ENCODE results near the gene C1orf53. TPM values are rescaled to one million over a fixed set of nuclear protein-coding genes. Genes with fewer than 3 reads are reported as not detected.
"Not testable (repeated sequence)": the region's sequence is repeated elsewhere in the genome, so short reads cannot be mapped to it uniquely, and the experiment has no call there.

Gene C1orf53
- total RNA-seq, 4 donors from 2014 or later = 0.94 TPM; not detected in 3

- ATAC-seq = no peak
- no peak overlapping the region for H3K27ac ChIP-seq
- H3K4me1 ChIP-seq = no peaks in the 10 kb centered on the region
- H3K4me3 ChIP-seq = no peak overlapping the region
- TF ChIP-seq EP300 (IDR thresholded peaks at IDR 0.05) = no peak
- no peak for TF ChIP-seq CTCF (IDR thresholded peaks at IDR 0.05)
- TF ChIP-seq POLR2A (IDR thresholded peaks at IDR 0.05) = no peak
- no peak for TF ChIP-seq POLR2AphosphoS5 (IDR thresholded peaks at IDR 0.05)
- no peaks in the 10 kb centered on the region for H3K9me3 ChIP-seq
- H3K36me3 ChIP-seq = no peaks in the 10 kb centered on the region
- no peaks in the 10 kb centered on the region for H3K27me3 ChIP-seq
Observed at GRCh38 chr1:197862671-197863070, 39.8 kb upstream of the C1orf53 start.

GRCh38 chr1:197865809-197866208, 36.6 kb upstream of the C1orf53 start:
- Histone ChIP-seq H3K36me3 (no peaks in the 10 kb centered on the region), H3K9me3 (no peaks in the 10 kb centered on the region), H3K27ac (no peak overlapping the region), H3K4me3 (no peak overlapping the region), H3K27me3 (no peaks in the 10 kb centered on the region), H3K4me1 (no peaks in the 10 kb centered on the region)
- TF ChIP-seq POLR2AphosphoS5 (IDR thresholded peaks at IDR 0.05) = no peak
- TF ChIP-seq CTCF (IDR thresholded peaks at IDR 0.05) = no peak
- no peak for TF ChIP-seq POLR2A (IDR thresholded peaks at IDR 0.05)
- TF ChIP-seq EP300 (IDR thresholded peaks at IDR 0.05) = no peak
- no peak for ATAC-seq
- 78 to 82% methylated on average over 2 of the region's 2 CpGs for WGBS, 2 donors (ENCODE audit: low coverage in 1 of 2)

- no peaks in the 10 kb centered on the region for H3K36me3 ChIP-seq
- no peaks in the 10 kb centered on the region for H3K4me1 ChIP-seq
- 6 to 14% methylated on average over 5 to 7 of the region's 7 CpGs for WGBS, 2 donors (ENCODE audit: low coverage in 1 of 2)
- H3K9me3 ChIP-seq = no peaks in the 10 kb centered on the region
- ATAC-seq = peak; percentile 43
- H3K4me3 ChIP-seq = no peak overlapping the region
- TF ChIP-seq POLR2AphosphoS5 (IDR thresholded peaks at IDR 0.05) = no peak
- peak; percentile 4 to 59 (median 28) for TF ChIP-seq CTCF (IDR thresholded peaks at IDR 0.05)
- H3K27ac ChIP-seq = no peak overlapping the region
- no peaks in the 10 kb centered on the region for H3K27me3 ChIP-seq
Observed at GRCh38 chr1:197868751-197869489, 33.5 kb upstream of the C1orf53 start.

GRCh38 chr1:197869490-197870077, 32.8 kb upstream of the C1orf53 start:
- Histone ChIP-seq H3K4me1 (no peaks in the 10 kb centered on the region), H3K27ac (no peak overlapping the region), H3K36me3 (no peaks in the 10 kb centered on the region), H3K4me3 (no peak overlapping the region), H3K9me3 (no peaks in the 10 kb centered on the region), H3K27me3 (no peaks in the 10 kb centered on the region)
- 24 to 50% methylated on average over 2 of the region's 2 CpGs for WGBS, 2 donors (ENCODE audit: low coverage in 1 of 2)
- no peak for ATAC-seq
- TF ChIP-seq POLR2AphosphoS5 (IDR thresholded peaks at IDR 0.05) (no peak), CTCF (IDR thresholded peaks at IDR 0.05) (no peak), POLR2A (IDR thresholded peaks at IDR 0.05) (no peak), EP300 (IDR thresholded peaks at IDR 0.05) (no peak)

- TF ChIP-seq POLR2A (IDR thresholded peaks at IDR 0.05) (no peak), POLR2AphosphoS5 (IDR thresholded peaks at IDR 0.05) (no peak), EP300 (IDR thresholded peaks at IDR 0.05) (no peak), CTCF (IDR thresholded peaks at IDR 0.05) (no peak)
- no peak overlapping the region for H3K4me3 ChIP-seq
- H3K36me3 ChIP-seq = no peaks in the 10 kb centered on the region
- no peaks in the 10 kb centered on the region for H3K4me1 ChIP-seq
- no peak overlapping the region for H3K27ac ChIP-seq
- H3K27me3 ChIP-seq = no peaks in the 10 kb centered on the region
- no peak for ATAC-seq
- peaks cover 0 to 18% (median 0%) of the 10 kb centered on the region in 3 donors for H3K9me3 ChIP-seq
Observed at GRCh38 chr1:197876894-197877293, 25.5 kb upstream of the C1orf53 start.

GRCh38 chr1:197880385-197880784, 22.0 kb upstream of the C1orf53 start:
- Histone ChIP-seq H3K27me3 (peaks cover 12% of the 10 kb centered on the region), H3K9me3 (peaks cover 0 to 18% (median 0%) of the 10 kb centered on the region in 3 donors)
- H3K27ac ChIP-seq, ATAC-seq, H3K4me3 ChIP-seq, H3K36me3 ChIP-seq, H3K4me1 ChIP-seq: not testable (repeated sequence)
- 68 to 90% methylated on average over 2 to 4 of the region's 4 CpGs for WGBS, 2 donors (ENCODE audit: low coverage in 1 of 2)

DNA sequence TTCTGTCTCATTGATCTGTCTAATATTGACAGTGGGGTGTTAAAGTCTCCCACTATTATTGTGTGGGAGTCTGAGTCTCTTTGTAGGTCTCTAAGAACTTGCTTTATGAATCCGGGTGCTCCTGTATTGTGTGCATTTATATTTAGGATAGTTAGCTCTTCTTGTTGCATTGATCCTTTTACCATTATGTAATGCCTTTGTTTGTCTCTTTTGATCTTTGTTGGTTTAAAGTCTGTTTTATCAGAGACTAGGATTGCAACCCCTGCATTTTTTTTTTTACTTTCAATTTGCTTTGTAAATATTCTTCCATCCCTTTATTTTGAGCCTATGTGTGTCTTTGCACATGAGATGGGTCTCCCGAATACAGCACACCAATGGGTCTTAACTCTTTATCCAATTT, 20.2 kb upstream of the C1orf53 start:
- H3K27ac ChIP-seq, ATAC-seq, H3K9me3 ChIP-seq, H3K4me1 ChIP-seq, H3K4me3 ChIP-seq, H3K36me3 ChIP-seq: not testable (repeated sequence)
- WGBS, 2 donors (ENCODE audit: low coverage in 1 of 2) = 88% methylated on average over 2 of the region's 2 CpGs
- H3K27me3 ChIP-seq = peaks cover 12% of the 10 kb centered on the region

All from gastroesophageal sphincter (tissue), 4 donors.